Measurements from ENCODE around the gene ZNF500.

DNA sequence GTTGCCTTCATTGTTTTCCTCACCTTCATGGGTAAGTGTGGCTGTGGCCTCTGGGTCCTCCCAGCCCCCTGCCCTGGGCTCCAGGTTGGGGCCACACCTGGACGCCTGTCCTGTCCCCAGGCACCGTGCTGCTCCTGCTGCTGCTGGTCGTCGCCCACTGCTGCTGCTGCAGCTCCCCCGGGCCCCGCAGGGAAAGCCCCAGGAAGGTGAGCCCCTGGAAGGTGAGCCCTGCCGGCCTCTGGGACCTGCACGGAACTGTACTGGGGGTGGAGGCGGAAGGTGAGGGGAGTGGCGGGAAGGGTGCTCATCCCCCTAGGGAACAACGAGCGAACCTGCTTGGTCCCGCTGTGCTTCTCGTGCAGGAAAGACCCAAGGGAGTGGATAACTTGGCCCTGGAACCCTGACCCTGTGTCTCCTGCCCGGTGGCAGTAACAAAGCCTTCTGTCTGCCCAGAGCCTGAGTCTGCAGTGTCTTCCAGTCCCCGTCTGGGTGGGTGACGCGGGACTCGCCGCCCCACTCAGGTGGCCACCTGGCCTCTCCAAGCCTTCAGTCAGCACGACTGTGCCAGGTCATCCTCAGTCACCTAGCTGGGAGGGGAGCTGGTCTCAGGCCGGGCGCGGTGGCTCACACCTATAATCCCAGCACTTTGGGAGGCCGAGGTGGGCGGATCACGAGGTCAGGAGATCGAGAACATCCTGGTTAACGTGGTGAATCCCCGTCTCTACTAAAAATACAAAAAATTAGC, 29.0 kb upstream of the ZNF500 start:
- TF ChIP-seq NFRKB (IDR thresholded peaks at IDR 0.05) (no peak), FOXK2 (IDR thresholded peaks at IDR 0.05) (no peak), SUZ12 (IDR thresholded peaks at IDR 0.05) (no peak), FOXM1 (IDR thresholded peaks at IDR 0.05; ENCODE audit: borderline replicate concordance) (no peak), SP1 (IDR thresholded peaks at IDR 0.05) (no peak), BHLHE40 (IDR thresholded peaks at IDR 0.05; ENCODE audit: borderline replicate concordance) (no peak), LEF1 (IDR thresholded peaks at IDR 0.05; ENCODE audit: borderline replicate concordance) (no peak)
